HG03103 (cell line): ENCODE measurements around the gene MCTP1.

Experiments
- ATAC-seq: cut with Tn5 transposase; IDR thresholded peaks from one replicate; pipeline ENCODE4 v1.9.1; 2021; ENCODE audit warnings: low read depth; ENCODE audit not compliant: unreplicated experiment

The MCTP1 gene

DNA sequence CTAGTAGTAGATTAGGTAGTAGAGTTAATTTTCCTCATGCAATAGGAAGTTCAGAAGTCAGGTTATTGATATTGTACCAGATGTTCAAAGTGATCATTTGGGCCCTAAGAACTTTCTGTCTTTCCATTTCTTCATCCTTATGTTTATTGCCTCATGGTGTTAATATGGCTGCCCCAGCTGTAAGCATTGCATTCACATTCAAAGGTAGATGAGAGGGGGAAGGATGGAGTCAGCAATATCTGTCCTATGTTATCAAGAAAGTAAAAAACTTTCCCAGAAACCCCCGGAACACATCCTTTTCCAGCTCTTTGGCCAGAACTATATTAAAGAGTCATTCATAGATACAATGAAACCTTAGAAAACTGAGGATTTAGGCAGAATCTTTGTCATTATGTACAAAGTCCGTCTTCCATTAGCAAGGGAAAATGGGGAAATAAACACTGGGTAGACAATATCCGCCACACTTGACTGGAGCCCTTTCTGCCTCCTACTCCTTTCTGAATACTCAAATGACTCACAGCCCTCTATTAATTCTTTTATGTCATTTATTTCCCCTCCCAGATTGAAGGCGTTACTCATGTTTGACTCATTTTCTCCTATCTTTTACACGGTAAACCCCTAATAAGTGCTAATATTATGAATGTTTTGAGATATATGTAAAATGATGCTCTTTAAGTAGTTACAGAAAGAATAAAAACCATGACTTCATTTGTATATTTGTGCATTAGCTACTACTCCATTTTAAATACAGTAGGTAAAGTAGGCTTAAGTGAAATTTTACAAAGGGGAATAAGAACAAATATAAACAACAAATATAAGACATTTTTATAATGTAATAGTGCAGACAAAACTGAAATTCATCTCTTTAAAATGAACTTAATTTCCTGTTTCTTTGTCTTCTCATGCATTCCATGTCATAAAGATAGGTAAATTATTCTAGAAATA, 538.8 kb downstream of the MCTP1 start:
- ATAC-seq, result peak; percentile 72

DNA sequence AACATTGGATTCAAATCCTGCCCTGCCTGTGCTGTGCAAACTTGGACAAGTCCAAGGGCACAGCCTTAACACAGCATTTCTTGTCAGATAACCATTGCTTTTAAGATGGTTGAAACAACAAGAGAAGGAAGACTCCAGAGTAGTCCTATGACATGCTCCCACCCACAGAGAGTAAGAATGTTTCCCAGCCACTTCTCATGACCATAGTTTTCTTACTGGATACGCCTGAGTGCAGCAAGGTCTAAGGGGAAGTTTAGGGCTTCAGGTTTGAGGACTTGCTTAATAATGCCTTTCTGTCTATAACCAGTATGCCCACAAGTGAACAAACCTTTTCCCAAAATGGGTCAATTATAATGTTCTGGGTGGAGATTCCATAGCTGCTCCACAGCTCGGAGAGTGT, 540.0 kb downstream of the MCTP1 start:
- ATAC-seq, result peak; percentile 23

DNA sequence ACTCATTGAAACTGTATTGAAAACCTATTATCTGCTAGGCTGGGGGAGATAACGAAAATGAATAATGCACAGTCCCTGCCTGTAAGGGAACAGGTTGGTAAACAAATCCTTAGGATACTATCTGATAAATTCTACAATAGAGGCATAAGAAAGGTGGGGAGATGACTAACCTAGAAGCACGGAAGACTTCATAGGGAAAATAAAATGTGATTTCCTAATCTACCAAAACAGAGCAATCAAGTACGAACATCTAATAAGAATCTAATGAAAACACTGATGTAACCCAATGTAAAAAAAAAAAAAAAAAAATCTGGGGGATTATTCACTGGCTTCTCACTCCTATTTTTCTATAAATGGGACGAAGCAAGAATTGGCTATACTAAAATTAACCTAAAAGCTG, 542.0 kb downstream of the MCTP1 start:
- no peak for ATAC-seq

DNA sequence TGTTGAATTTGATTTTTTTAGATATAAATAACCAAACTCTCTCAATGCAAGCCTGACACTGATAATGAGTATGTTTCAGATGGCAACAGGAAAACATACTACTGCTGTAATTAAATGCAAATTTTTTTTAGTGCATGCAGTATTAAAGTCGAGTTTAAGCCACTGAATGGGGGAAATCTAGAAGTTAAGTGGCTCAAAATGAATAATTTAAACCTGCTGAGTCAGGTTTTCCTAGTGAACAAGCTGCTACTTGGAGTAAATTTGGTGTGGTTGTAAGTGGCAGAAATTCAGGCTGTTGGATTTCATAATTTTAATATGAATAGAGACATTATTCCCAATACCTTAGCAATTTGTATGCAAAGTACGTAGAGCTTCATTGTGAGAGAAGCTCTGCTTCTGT, 544.6 kb downstream of the MCTP1 start:
- no peak for ATAC-seq

DNA sequence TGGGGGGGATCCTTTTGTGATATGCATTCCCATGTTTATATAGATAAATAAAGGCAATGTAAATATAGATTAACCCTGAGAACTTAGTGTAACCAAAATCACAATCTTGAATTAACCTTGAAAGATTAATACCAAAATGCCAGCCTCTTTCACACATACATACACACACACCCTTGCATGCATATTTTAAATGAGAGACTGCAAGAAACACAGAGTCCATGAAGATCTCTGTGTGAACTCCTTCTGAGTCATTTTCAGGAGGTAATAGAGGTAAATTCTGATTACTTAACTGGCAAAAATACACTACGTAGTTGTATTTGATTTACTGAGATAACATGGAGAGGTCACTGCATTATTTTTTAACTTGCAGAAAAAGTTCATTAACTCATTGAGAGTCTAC, 548.4 kb downstream of the MCTP1 start:
- no peak for ATAC-seq

DNA sequence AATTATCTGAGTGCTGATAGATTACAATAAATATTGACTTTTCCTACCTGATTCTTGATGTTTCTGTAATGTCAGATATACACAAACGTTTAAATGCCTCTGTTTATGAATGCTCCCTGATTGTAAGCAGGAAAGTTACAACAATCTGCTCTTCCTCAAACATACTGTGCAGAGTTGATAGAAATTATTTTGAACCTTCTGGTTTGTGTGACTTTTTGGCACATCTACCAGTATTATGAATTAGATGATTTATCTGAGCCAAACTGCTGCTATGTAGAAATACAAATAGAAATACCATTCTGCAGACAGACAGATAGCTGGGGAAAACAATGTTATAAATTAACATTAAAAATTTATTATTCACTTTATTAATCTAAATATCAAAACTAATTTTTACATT, 553.4 kb downstream of the MCTP1 start:
- ATAC-seq, result no peak

DNA sequence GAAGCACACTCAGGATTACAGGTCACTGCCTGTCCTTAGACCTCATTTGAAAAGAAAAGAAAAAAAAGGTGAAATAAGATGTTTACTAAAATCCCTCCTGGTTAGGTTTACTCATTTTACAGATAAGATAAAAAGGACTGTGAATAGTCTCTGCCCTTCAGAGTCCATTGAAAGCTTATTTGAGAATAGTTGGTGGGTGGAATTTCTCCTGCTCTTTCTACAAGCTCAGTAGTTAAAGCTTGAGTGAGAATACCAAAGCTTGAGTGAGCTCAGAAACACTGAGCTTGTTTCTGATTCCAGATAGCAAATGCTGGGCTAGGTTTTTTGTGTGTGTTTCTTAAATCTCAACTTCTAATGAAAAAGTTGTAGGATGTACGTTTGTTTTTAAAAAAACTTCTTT, 559.8 kb downstream of the MCTP1 start:
- no peak for ATAC-seq

DNA sequence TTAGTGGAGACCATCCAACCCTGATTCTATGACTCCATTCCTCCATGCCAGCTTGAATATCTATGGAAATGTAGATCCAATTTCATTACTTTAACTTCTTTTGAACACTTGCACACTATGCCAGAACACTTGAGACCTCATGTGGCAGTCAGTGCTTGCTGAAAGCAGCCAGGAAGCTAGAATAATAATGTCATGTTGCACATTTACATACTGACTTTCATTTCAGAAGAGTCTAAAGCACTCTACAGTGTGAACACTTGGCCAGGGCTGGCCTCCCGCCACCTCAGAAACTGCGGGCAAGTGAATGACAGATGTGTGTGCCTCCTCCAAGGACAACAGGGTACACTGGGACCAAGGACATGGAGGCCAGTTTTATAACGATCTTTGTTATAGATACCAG, 569.1 kb downstream of the MCTP1 start:
- no peak for ATAC-seq

DNA sequence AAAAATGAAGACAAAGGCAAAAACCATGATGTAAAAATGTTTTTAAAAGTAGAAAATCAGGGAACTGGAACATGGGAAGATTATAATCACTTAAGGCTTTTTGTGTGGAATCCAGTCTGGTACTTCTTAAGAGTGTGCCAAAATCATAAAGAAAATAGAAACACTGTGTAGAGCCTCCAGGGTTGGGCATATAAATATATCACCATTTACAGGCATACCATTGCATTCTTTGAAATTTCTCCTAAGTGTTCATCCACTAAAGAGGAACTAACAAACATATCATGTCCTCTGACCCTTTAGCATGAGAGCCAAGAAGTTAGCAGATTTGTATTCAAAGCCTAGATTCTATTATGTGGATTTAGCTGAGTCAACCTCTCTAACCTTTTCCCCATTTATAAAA, 573.1 kb downstream of the MCTP1 start:
- ATAC-seq, result no peak

DNA sequence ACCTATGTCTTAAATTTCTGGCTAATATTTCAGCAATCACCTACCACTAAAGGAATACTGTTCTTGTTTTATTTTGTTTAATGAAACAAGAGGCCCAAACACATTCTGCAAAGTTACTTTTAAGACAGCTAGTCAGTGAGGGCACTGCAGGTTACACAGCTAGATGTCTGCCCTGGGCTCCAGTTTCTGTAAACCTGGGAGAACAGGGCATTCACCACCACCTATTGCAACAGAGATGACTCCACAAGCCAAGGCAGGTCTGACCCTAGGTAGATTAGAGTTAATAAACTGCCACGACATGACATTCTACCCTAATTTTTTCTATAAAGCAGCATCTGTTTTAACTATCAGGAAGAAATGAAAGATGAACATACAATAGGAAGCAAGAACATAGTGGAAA, 575.6 kb downstream of the MCTP1 start:
- ATAC-seq, result no peak

DNA sequence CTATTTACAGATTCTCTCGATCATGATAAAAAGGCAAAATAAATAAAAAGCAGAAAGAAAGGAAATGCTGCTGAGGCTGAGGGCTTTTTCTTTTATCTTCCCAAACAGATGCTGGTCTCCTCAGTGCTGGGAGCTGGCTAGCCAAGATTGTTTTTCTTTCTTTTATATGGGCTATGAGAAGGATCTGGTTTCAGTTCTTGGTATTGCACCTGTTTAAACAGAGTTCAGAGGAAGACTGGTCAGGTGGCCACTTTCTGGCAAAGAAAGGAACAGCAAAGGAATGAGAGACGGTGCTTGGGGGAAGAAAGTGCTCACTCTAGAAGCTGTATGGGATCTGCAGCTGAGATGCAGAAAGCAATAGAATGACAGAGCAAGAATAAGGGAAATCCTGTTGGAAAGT, 577.5 kb downstream of the MCTP1 start:
- ATAC-seq, result no peak

DNA sequence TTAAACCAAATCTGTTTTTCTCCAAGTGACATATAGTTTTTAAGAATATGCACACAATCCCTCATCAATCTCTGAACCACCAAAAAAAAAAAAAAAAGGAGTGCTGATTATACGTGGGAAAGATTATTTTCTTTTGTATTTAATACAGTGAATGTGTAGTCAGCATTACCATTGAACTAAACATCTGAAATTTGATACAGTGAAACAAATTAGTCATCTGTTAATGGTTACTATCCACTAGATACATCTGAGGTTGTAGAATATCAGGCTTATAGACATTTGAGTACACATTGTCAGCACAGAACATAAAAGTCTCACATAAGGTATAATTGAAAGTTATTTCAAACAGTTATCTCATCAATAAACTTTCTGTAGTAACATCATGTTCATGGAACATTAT, 579.5 kb downstream of the MCTP1 start:
- ATAC-seq, result no peak

DNA sequence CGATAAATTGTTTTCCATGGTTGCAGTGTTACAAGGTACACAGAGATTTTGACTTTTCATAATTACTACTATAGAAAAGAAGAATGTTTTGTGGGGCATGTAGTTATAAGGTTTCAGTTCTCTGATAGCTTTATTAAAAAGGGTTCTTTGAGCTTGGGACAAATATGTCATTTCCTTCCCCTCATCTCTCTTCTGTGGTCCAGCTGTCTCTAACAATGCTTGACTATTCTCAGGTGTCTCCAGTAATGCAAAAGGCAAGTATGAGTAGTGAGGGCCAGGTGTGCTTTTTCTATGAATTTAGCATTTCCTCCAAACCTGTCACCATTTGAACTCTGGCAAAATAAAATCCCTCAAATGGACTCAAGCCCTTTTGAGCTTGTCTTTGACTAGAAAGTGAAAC, 582.2 kb downstream of the MCTP1 start:
- peak; percentile 71 for ATAC-seq

DNA sequence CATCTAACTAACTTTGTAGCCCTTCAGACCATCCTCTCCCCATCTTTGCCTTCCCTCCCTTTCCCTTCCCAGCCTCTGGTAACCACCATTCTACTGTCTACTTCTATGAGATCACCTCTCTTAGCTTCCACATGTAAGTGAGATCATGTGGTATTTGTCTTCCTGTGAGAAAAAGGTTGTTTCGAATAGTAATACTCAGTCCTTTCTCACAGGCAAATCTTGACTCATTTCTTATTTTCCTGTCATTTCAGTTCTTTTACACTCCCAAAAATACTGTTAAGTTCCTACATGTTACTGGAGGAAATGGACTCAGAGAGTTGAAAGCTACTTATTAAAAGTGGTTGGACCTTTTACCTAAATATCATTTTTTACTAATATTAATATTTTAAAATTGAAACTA, 584.3 kb downstream of the MCTP1 start:
- peak; percentile 68 for ATAC-seq

DNA sequence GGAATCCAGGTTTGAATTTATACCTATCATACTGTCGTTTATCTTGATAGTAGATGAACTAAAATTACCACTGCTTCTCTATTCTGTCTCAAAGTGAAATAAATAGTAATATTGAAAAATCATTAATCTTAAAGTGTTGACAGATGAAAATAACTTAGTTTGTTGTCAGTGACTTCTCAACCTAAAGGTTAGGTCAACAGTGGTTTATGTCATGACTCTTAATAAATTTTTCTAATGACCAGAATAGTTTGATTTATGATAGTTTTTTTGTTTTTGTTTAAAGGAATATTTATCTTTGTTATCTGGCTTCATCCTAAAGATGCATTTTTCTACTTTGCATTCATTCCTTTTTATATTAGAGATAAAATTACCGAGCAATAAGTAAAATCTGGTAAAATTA, 585.3 kb downstream of the MCTP1 start:
- no peak for ATAC-seq

DNA sequence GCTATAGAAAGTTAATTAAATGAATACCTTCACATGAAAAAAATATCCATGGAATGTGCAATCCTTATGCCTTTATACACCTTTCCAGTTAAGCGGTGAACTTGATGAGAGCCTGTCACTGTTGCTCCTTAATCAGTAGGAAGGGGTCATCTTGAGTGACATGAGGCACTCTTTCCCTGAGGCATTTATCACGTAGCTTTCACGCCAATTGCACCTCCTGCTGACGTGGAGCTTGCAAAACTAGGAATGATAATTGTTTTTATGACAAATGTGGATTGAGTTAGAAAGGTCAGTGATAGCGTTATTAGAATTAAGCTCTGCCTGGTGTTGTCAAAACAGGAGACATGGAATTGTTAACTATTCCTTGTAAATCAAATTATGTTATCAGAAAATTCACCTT, 586.7 kb downstream of the MCTP1 start:
- ATAC-seq, result no peak

DNA sequence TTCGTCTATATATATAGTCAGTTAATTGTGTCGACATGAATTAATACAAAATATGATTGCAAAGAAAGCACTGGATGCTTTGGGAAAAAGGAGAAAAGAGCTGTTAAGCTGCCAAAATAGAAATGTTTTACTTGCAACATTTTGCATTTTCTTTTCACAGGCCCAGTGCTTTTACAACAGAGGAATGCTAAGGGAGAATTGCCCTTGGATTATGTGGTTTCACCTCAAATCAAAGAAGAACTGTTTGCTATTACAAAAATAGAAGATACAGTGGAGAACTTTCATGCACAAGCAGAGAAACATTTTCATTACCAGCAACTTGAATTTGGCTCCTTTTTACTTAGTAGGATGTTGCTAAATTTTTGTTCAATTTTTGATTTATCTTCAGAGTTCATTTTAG, 590.2 kb downstream of the MCTP1 start:
- no peak for ATAC-seq

DNA sequence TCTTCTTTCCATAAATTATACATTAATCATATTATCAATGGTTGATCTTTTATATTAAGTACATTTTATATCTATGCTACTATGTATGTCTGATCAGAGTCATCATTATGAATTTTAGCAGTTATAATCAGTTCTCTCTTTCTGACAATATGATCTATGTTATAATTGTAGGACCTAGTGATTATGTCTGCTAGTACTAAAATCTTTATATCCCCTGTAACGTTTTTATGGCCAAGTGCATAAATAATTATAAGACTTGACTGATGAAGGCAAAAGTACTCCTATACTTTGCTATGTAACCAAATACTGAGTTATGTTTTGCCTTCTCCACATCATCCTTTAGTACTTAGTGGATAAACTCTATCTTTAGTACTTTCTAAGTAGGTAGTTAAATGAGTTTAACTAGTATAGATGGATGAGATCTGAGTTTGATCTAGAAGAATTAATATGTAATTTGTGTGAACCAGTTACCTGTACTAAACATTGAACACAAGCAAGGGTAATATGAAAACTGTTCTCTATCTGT, 591.0 kb downstream of the MCTP1 start:
- ATAC-seq, result no peak

DNA sequence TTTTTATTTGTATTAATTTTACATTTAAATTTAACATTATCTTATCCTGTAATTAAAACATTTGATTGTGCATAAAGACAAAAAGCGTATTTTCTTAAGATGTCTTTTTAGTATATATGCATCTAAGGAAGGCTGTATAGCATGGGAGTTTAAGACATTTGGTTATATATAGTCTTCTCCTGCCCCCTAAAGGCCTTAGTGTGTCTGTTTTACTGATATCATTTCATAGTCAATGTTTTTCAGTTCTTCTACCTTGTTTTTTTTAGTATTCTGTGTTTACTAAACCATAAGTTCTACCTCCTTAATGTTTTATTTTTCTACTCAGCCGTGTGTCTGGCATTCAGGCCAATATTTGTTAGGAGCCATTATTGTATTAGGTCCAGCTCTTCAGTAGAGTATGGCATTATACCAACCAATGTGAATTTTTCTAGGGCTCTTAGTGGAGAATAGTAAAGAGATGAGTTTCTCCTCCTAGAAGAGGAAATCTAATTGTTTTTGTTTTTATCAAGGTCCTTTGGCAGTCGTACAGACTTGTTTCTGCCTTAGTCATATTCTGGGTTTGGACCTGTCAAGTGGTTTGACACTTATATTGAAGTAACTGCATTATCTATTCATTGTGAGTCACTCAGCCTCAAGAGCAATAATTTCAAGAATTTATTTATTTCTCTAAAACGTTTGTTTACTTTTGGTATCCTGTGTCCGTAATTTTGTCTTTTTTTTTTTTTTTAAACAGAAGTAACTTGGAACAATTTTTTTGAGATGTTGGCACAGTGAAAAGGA, 591.7 kb downstream of the MCTP1 start:
- ATAC-seq, result peak; percentile 70

DNA sequence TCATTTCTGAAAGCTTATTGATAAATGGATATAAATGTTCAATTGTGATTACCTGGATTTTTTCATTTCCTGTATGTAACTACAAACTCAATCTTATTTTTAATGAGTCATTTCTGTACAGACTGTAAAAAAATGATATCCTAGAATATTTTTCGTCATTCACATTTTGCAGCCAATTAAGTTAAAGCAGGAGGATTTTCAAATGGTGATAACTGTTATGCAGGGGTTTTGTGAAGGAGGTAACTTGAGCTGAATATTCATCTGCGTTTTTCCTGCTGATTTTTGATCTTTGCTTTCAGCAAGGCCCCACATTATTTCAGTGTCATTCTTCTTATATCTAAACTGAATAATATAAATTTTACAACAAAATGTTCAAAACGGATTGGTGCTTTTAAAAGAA, 592.3 kb downstream of the MCTP1 start:
- no peak for ATAC-seq

DNA sequence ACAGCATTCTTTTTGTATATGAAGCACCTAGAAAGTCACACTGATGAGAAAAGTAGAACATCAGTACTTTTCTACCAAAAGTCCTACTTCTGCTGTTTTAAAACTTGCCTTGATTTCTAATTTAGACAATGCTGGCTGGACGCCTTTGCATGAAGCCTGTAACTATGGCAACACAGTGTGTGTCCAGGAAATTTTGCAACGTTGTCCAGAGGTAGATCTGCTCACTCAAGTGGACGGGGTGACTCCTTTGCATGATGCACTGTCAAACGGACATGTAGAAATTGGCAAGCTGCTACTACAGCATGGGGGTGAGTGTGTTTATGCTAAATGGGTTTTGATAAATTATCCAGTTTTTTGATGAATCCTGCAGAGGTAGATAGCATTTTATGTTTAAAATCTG, 592.9 kb downstream of the MCTP1 start:
- ATAC-seq, result no peak

DNA sequence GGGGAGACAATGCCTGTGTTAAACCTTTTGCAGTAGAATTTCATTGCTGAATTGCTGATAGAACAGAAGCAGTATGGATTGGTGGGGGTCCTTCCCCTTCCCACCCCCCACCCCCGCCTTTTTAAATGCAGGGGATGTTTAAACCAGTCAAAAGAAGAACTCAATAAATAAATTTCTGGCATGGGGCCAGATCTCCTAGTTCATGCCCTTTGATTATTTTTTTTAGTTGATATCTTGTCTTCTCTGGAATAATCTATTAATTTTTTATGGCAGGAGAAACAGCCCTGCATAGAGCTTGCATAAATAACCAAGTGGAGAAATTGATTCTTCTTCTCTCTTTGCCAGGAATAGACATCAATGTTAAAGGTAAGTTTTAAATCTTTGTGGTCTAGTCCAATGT, 593.6 kb downstream of the MCTP1 start:
- no peak for ATAC-seq
